ENCODE measurements around the gene TRAPPC11.

The TRAPPC11 gene

DNA sequence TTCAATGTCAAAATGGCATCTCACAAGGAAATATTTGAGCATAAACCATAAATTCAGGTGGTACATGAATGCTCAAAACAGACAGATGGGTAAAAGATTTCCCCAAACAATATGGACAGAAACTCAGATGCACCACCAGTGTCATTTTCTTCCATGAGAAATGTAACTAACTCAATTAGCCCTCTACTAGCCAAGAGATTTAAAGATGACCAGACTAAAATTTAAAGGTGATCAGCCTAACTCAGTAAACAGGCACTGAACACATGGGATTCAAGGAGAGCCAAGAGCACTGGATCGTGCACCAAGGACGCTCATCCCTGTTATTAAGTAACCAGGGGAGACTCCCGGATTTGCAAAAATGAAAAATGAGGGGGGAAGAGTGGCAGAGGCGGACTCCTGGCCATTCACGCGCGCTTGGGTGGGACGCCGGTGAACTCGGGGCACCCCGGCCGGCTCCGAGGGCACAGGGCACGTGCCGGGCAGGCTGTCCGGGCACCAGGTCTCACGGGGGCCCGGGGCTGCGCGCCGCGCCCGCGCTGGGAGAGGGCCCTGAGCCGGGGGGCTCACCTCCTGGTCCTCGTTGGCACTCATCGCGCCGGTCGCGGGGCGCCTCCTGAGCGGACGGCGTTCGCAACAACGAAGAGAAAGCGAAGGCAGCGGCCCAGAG lies 598 bp upstream of the TRAPPC11 start:
- Histone ChIP-seq H3K27ac (ENCODE audit: low read depth, low read length, poor library complexity, severe bottlenecking) (no peak overlapping the region), H3K27me3 (ENCODE audit: insufficient read depth, low read length) (no peaks in the 10 kb centered on the region), H3K4me2 (ENCODE audit: low read length) (peak overlapping the region; percentile 77), H3K4me1 (ENCODE audit: insufficient read depth, low read length, severe bottlenecking) (peaks cover 25% of the 10 kb centered on the region), H3K9me3 (ENCODE audit: low read length) (no peaks in the 10 kb centered on the region), H4K20me1 (ENCODE audit: insufficient read depth, low read length) (no peaks in the 10 kb centered on the region), H3F3A (ENCODE audit: insufficient read depth, low read length) (no peaks in the 10 kb centered on the region), H3K9ac (ENCODE audit: low read length) (peak overlapping the region; percentile 80), H3K79me2 (ENCODE audit: insufficient read depth, low read length) (peaks cover 32% of the 10 kb centered on the region), H2AFZ (ENCODE audit: low read length) (no peak overlapping the region), H3K36me3 (ENCODE audit: insufficient read depth, low read length) (peaks cover 21% of the 10 kb centered on the region; the same call in 1 of the 2 replicates), H3K4me3 (ENCODE audit: low read depth, low read length, poor library complexity, severe bottlenecking) (peak overlapping the region; percentile 81), H3K9me2 (ENCODE audit: low read depth, low read length) (no peaks in the 10 kb centered on the region)
- TF ChIP-seq, protein P1, sequence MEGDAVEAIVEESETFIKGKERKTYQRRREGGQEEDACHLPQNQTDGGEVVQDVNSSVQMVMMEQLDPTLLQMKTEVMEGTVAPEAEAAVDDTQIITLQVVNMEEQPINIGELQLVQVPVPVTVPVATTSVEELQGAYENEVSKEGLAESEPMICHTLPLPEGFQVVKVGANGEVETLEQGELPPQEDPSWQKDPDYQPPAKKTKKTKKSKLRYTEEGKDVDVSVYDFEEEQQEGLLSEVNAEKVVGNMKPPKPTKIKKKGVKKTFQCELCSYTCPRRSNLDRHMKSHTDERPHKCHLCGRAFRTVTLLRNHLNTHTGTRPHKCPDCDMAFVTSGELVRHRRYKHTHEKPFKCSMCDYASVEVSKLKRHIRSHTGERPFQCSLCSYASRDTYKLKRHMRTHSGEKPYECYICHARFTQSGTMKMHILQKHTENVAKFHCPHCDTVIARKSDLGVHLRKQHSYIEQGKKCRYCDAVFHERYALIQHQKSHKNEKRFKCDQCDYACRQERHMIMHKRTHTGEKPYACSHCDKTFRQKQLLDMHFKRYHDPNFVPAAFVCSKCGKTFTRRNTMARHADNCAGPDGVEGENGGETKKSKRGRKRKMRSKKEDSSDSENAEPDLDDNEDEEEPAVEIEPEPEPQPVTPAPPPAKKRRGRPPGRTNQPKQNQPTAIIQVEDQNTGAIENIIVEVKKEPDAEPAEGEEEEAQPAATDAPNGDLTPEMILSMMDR (IDR thresholded peaks at IDR 0.05; ENCODE audit: low read length), result no peak
- no peak for TF ChIP-seq EZH2 (IDR thresholded peaks at IDR 0.05; ENCODE audit: borderline replicate concordance, low read length)

DNA sequence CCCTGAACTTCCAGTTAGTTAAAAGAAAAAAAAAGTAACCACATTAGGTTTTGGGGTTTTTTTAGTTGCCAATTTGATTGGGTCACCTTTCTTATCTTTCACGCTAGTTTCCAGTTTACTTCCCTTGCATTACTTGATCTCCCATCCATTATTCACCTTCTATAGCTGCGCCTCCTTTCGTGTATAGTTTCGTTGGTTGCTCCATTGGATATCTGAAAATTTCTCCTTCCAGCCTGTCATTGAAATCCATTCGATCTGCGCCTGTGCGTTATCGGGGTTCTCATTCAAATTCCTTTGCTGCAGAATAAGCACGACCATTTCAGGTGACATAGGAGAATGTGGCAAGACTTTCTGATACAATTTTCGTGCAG lies 764 bp downstream of the TRAPPC11 start:
- H3K27ac ChIP-seq (ENCODE audit: low read depth, low read length, poor library complexity, severe bottlenecking), result peak overlapping the region; percentile 60
- H3K27me3 ChIP-seq (ENCODE audit: insufficient read depth, low read length), result no peaks in the 10 kb centered on the region
- H3K9me2 ChIP-seq (ENCODE audit: low read depth, low read length), result no peaks in the 10 kb centered on the region
- no peak for TF ChIP-seq EZH2 (IDR thresholded peaks at IDR 0.05; ENCODE audit: borderline replicate concordance, low read length)
- TF ChIP-seq, protein P1 (IDR thresholded peaks at IDR 0.05; ENCODE audit: low read length), result no peak
- peak overlapping the region; percentile 81 for H3K4me3 ChIP-seq (ENCODE audit: low read depth, low read length, poor library complexity, severe bottlenecking)
- H3K36me3 ChIP-seq (ENCODE audit: insufficient read depth, low read length), result peaks cover 18% of the 10 kb centered on the region; the same call in 1 of the 2 replicates
- H3K4me1 ChIP-seq (ENCODE audit: insufficient read depth, low read length, severe bottlenecking), result peaks cover 25% of the 10 kb centered on the region
- H3K9me3 ChIP-seq (ENCODE audit: low read length), result no peaks in the 10 kb centered on the region
- H4K20me1 ChIP-seq (ENCODE audit: insufficient read depth, low read length), result no peaks in the 10 kb centered on the region
- H3K79me2 ChIP-seq (ENCODE audit: insufficient read depth, low read length), result peaks cover 32% of the 10 kb centered on the region
- peak overlapping the region; percentile 94 for H3K4me2 ChIP-seq (ENCODE audit: low read length)
- no peak overlapping the region for H2AFZ ChIP-seq (ENCODE audit: low read length)
- peak overlapping the region; percentile 80 for H3K9ac ChIP-seq (ENCODE audit: low read length)
- H3F3A ChIP-seq (ENCODE audit: insufficient read depth, low read length), result no peaks in the 10 kb centered on the region

DNA sequence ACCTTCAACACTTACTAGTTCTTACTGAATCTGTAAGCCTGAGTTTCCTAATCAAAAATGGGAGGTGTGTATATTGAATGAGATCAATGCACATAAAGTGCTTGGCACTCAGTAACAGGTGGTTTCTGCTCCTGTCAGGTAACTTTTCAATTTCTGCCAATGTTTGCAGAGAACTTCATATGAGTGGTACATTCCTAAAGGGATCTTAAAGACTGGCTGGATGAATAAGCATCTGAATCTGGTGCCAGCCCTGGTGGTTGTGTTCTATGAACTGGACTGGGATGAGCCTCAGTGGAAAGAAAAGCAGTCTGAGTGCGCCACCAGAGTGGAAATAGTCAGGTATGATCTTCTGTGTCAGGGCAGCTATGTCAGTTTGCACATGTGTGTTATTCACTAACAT lies 7.0 kb downstream of the TRAPPC11 start:
- no peak for TF ChIP-seq EZH2 (IDR thresholded peaks at IDR 0.05; ENCODE audit: borderline replicate concordance, low read length)
- TF ChIP-seq, protein P1 (IDR thresholded peaks at IDR 0.05; ENCODE audit: low read length), result no peak
- no peak overlapping the region for H3K9ac ChIP-seq (ENCODE audit: low read length)
- H3K9me3 ChIP-seq (ENCODE audit: low read length), result no peaks in the 10 kb centered on the region
- H3F3A ChIP-seq (ENCODE audit: insufficient read depth, low read length), result no peaks in the 10 kb centered on the region
- no peak overlapping the region for H2AFZ ChIP-seq (ENCODE audit: low read length)
- H3K36me3 ChIP-seq (ENCODE audit: insufficient read depth, low read length), result peaks cover 67% of the 10 kb centered on the region
- H3K4me2 ChIP-seq (ENCODE audit: low read length), result no peak overlapping the region
- no peak overlapping the region for H3K27ac ChIP-seq (ENCODE audit: low read depth, low read length, poor library complexity, severe bottlenecking)
- H3K27me3 ChIP-seq (ENCODE audit: insufficient read depth, low read length), result no peaks in the 10 kb centered on the region
- no peaks in the 10 kb centered on the region for H4K20me1 ChIP-seq (ENCODE audit: insufficient read depth, low read length)
- H3K4me3 ChIP-seq (ENCODE audit: low read depth, low read length, poor library complexity, severe bottlenecking), result no peak overlapping the region
- H3K9me2 ChIP-seq (ENCODE audit: low read depth, low read length), result no peaks in the 10 kb centered on the region
- H3K4me1 ChIP-seq (ENCODE audit: insufficient read depth, low read length, severe bottlenecking), result no peaks in the 10 kb centered on the region
- H3K79me2 ChIP-seq (ENCODE audit: insufficient read depth, low read length), result peaks cover 5% of the 10 kb centered on the region; the same call in 1 of the 2 replicates
